Measurements from ENCODE around the gene NUDCD3.

- no peak for TF ChIP-seq POLR2AphosphoS5 (IDR thresholded peaks at IDR 0.05)
- TF ChIP-seq CTCF (IDR thresholded peaks at IDR 0.05), result no peak
- TF ChIP-seq EP300 (IDR thresholded peaks at IDR 0.05), result no peak
- TF ChIP-seq POLR2A (IDR thresholded peaks at IDR 0.05), result no peak
Observed at GRCh38 chr7:44538798-44539668, 48.6 kb upstream of the NUDCD3 start.
